Measurements from ENCODE around the gene CCNJL.
A peak's percentile ranks its signal among the peaks of the same experiment; 100 is the strongest.

CCNJL gene

DNA sequence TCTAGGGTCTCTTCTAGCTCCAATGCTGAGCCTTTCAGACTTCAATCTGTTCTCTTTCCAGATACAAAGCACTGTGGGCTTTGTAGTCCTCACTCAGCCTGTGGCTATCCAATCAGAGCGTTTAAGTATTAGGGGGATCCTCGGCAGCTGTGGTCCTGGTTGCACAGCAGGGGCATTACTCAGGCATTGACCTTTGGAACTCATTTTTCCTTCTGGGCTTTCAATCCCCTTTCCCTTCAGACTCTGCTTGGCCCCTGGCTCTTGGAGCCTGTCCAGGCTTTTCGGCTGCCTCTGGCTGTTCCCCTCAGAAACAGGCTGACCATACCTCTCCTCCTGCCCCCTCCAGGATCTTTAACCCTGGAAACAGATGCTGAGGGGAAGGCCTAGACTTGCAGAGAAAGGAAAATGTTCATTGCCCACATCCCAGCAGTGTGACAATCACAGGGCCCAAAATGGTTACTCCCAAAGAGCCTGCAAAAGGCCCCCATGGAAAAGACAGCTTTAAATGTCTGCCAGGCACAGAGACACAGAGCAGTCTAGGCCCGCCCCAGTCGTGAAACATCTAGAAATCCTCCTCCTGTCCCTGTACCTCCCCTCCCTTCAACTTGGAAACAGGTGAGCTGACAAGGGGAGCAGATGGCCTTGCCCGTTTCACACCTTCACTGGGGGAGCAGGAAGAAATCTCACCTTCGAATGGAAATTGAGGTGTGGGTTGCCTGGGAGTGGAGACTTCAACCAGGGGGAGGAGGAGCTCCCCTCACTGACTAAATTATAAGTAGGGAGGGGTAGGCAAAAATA, 44.4 kb upstream of the CCNJL start:
- no CpG with 5 or more reads among the region's 7 CpGs for WGBS, 2 donors (ENCODE audit: extremely low coverage in 2 of 2, insufficient read length in 2 of 2, insufficient replicate concordance in 1 of 2)
- H3K27me3 ChIP-seq (ENCODE audit: control insufficient read depth in 3 of 3, insufficient read depth in 3 of 3, low read depth in 1 of 3, low read length in 3 of 3): peaks cover 0 to 2% (median 0%) of the 10 kb centered on the region in 3 experiments
- no peak overlapping the region for H4K91ac ChIP-seq (ENCODE audit: low read depth, low read length, poor library complexity)
- H3K36me3 ChIP-seq (replicated peaks in 1 of 2; ENCODE audit: control insufficient read depth in 2 of 2, insufficient read depth in 2 of 2, low read length in 2 of 2): no peaks in the 10 kb centered on the region
- H3K23ac ChIP-seq (ENCODE audit: low read depth, low read length, poor library complexity): no peak overlapping the region
- H3K79me1 ChIP-seq (ENCODE audit: low read depth, low read length): no peaks in the 10 kb centered on the region
- peak overlapping the region; percentile 73 for H2AFZ ChIP-seq (ENCODE audit: low read length)
- H3K14ac ChIP-seq (ENCODE audit: low read length): no peak overlapping the region
- H2AK5ac ChIP-seq (ENCODE audit: low read depth, low read length): no peak overlapping the region
- H3K4me1 ChIP-seq (ENCODE audit: control insufficient read depth in 2 of 2, insufficient read depth in 1 of 2, low read depth in 1 of 2, low read length in 2 of 2): peaks cover 0 to 10% of the 10 kb centered on the region in 2 donors
- no peak overlapping the region for H3K4ac ChIP-seq (ENCODE audit: low read length)
- H2BK5ac ChIP-seq (ENCODE audit: low read length): no peak overlapping the region
- H3K4me2 ChIP-seq (ENCODE audit: insufficient read depth, low read length, poor library complexity, severe bottlenecking): no peak overlapping the region
- no peaks in the 10 kb centered on the region for H3K9me3 ChIP-seq (replicated peaks in 1 of 2; ENCODE audit: control insufficient read depth in 2 of 2, insufficient read depth in 1 of 2, low read depth in 1 of 2, low read length in 2 of 2)
- peak overlapping the region; percentile 45 for H3K18ac ChIP-seq (ENCODE audit: low read length)
- H3K9ac ChIP-seq (ENCODE audit: low read depth, low read length, poor library complexity): no peak overlapping the region
- DNase-seq (ENCODE audit: low spot score): no peak
- no peak overlapping the region for H4K8ac ChIP-seq (ENCODE audit: low read depth, low read length)
- H2BK15ac ChIP-seq (ENCODE audit: low read length): no peak overlapping the region
- H3K27ac ChIP-seq (replicated peaks; ENCODE audit: low read length): no peak overlapping the region
- no peak overlapping the region for H3K4me3 ChIP-seq (ENCODE audit: low read length in 2 of 2)
- H2BK120ac ChIP-seq (ENCODE audit: low read depth, low read length): peak overlapping the region; percentile 1
- H2BK12ac ChIP-seq (ENCODE audit: low read length): no peak overlapping the region

- Histone ChIP-seq H3K9ac (ENCODE audit: low read depth, low read length, poor library complexity) (no peak overlapping the region), H3K27me3 (ENCODE audit: control insufficient read depth in 3 of 3, insufficient read depth in 3 of 3, low read depth in 1 of 3, low read length in 3 of 3) (peaks cover 0 to 2% (median 0%) of the 10 kb centered on the region in 3 experiments), H2BK15ac (ENCODE audit: low read length) (no peak overlapping the region), H2AFZ (ENCODE audit: low read length) (no peak overlapping the region), H2BK5ac (ENCODE audit: low read length) (no peak overlapping the region), H2BK120ac (ENCODE audit: low read depth, low read length) (no peak overlapping the region), H2AK5ac (ENCODE audit: low read depth, low read length) (no peak overlapping the region), H3K4me2 (ENCODE audit: insufficient read depth, low read length, poor library complexity, severe bottlenecking) (no peak overlapping the region), H3K79me1 (ENCODE audit: low read depth, low read length) (no peaks in the 10 kb centered on the region), H3K36me3 (replicated peaks in 1 of 2; ENCODE audit: control insufficient read depth in 2 of 2, insufficient read depth in 2 of 2, low read length in 2 of 2) (no peaks in the 10 kb centered on the region), H4K8ac (ENCODE audit: low read depth, low read length) (no peak overlapping the region), H3K4me1 (ENCODE audit: control insufficient read depth in 2 of 2, insufficient read depth in 1 of 2, low read depth in 1 of 2, low read length in 2 of 2) (peaks cover 0 to 10% of the 10 kb centered on the region in 2 donors), H3K4me3 (ENCODE audit: low read length in 2 of 2) (no peak overlapping the region), H2BK12ac (ENCODE audit: low read length) (no peak overlapping the region), H4K91ac (ENCODE audit: low read depth, low read length, poor library complexity) (no peak overlapping the region), H3K27ac (replicated peaks; ENCODE audit: low read length) (no peak overlapping the region), H3K14ac (ENCODE audit: low read length) (no peak overlapping the region), H3K4ac (ENCODE audit: low read length) (no peak overlapping the region), H3K9me3 (replicated peaks in 1 of 2; ENCODE audit: control insufficient read depth in 2 of 2, insufficient read depth in 1 of 2, low read depth in 1 of 2, low read length in 2 of 2) (no peaks in the 10 kb centered on the region), H3K23ac (ENCODE audit: low read depth, low read length, poor library complexity) (peak overlapping the region; percentile 3), H3K18ac (ENCODE audit: low read length) (no peak overlapping the region)
- no peak for DNase-seq (ENCODE audit: low spot score)
- no CpG with 5 or more reads among the region's 14 CpGs for WGBS, 2 donors (ENCODE audit: extremely low coverage in 2 of 2, insufficient read length in 2 of 2, insufficient replicate concordance in 1 of 2)
Measured at GRCh38 chr5:160354666-160355065, 42.3 kb upstream of the CCNJL start.

- no peak overlapping the region for H2BK5ac ChIP-seq (ENCODE audit: low read length)
- no peak overlapping the region for H2BK15ac ChIP-seq (ENCODE audit: low read length)
- no peak overlapping the region for H2AFZ ChIP-seq (ENCODE audit: low read length)
- no peak overlapping the region for H3K9ac ChIP-seq (ENCODE audit: low read depth, low read length, poor library complexity)
- no peak overlapping the region for H2BK12ac ChIP-seq (ENCODE audit: low read length)
- no peaks in the 10 kb centered on the region for H3K79me1 ChIP-seq (ENCODE audit: low read depth, low read length)
- H3K9me3 ChIP-seq (replicated peaks in 1 of 2; ENCODE audit: control insufficient read depth in 2 of 2, insufficient read depth in 1 of 2, low read depth in 1 of 2, low read length in 2 of 2): no peaks in the 10 kb centered on the region
- no peak overlapping the region for H3K14ac ChIP-seq (ENCODE audit: low read length)
- H3K18ac ChIP-seq (ENCODE audit: low read length): no peak overlapping the region
- no peak overlapping the region for H3K4ac ChIP-seq (ENCODE audit: low read length)
- H3K23ac ChIP-seq (ENCODE audit: low read depth, low read length, poor library complexity): no peak overlapping the region
- no peak overlapping the region for H3K27ac ChIP-seq (replicated peaks; ENCODE audit: low read length)
- no peak overlapping the region for H4K91ac ChIP-seq (ENCODE audit: low read depth, low read length, poor library complexity)
- H3K27me3 ChIP-seq (ENCODE audit: control insufficient read depth in 3 of 3, insufficient read depth in 3 of 3, low read depth in 1 of 3, low read length in 3 of 3): peaks cover 0 to 2% (median 0%) of the 10 kb centered on the region in 3 experiments
- H3K4me1 ChIP-seq (ENCODE audit: control insufficient read depth in 2 of 2, insufficient read depth in 1 of 2, low read depth in 1 of 2, low read length in 2 of 2): peaks cover 0 to 10% of the 10 kb centered on the region in 2 donors
- H3K36me3 ChIP-seq (replicated peaks in 1 of 2; ENCODE audit: control insufficient read depth in 2 of 2, insufficient read depth in 2 of 2, low read length in 2 of 2): no peaks in the 10 kb centered on the region
- no peak for DNase-seq (ENCODE audit: low spot score)
- no peak overlapping the region for H4K8ac ChIP-seq (ENCODE audit: low read depth, low read length)
- H3K4me2 ChIP-seq (ENCODE audit: insufficient read depth, low read length, poor library complexity, severe bottlenecking): no peak overlapping the region
- no CpG with 5 or more reads among the region's 8 CpGs for WGBS, 2 donors (ENCODE audit: extremely low coverage in 2 of 2, insufficient read length in 2 of 2, insufficient replicate concordance in 1 of 2)
- no peak overlapping the region for H3K4me3 ChIP-seq (ENCODE audit: low read length in 2 of 2)
- no peak overlapping the region for H2AK5ac ChIP-seq (ENCODE audit: low read depth, low read length)
- no peak overlapping the region for H2BK120ac ChIP-seq (ENCODE audit: low read depth, low read length)
Measured at GRCh38 chr5:160353379-160353778, 41.0 kb upstream of the CCNJL start.

GRCh38 chr5:160352308-160352707, 39.9 kb upstream of the CCNJL start:
- no peaks in the 10 kb centered on the region for H3K79me1 ChIP-seq (ENCODE audit: low read depth, low read length)
- no peak overlapping the region for H2BK120ac ChIP-seq (ENCODE audit: low read depth, low read length)
- no peak overlapping the region for H3K4ac ChIP-seq (ENCODE audit: low read length)
- H2BK15ac ChIP-seq (ENCODE audit: low read length): no peak overlapping the region
- H3K9me3 ChIP-seq (replicated peaks in 1 of 2; ENCODE audit: control insufficient read depth in 2 of 2, insufficient read depth in 1 of 2, low read depth in 1 of 2, low read length in 2 of 2): no peaks in the 10 kb centered on the region
- WGBS, 2 donors (ENCODE audit: extremely low coverage in 2 of 2, insufficient read length in 2 of 2, insufficient replicate concordance in 1 of 2): no CpG with 5 or more reads among the region's 4 CpGs
- no peak overlapping the region for H2AFZ ChIP-seq (ENCODE audit: low read length)
- H2BK5ac ChIP-seq (ENCODE audit: low read length): no peak overlapping the region
- peaks cover 0 to 2% (median 0%) of the 10 kb centered on the region in 3 experiments for H3K27me3 ChIP-seq (ENCODE audit: control insufficient read depth in 3 of 3, insufficient read depth in 3 of 3, low read depth in 1 of 3, low read length in 3 of 3)
- no peak overlapping the region for H2BK12ac ChIP-seq (ENCODE audit: low read length)
- no peak overlapping the region for H3K27ac ChIP-seq (replicated peaks; ENCODE audit: low read length)
- H3K36me3 ChIP-seq (replicated peaks in 1 of 2; ENCODE audit: control insufficient read depth in 2 of 2, insufficient read depth in 2 of 2, low read length in 2 of 2): no peaks in the 10 kb centered on the region
- H3K14ac ChIP-seq (ENCODE audit: low read length): no peak overlapping the region
- H3K4me2 ChIP-seq (ENCODE audit: insufficient read depth, low read length, poor library complexity, severe bottlenecking): no peak overlapping the region
- DNase-seq (ENCODE audit: low spot score): no peak
- H3K4me1 ChIP-seq (ENCODE audit: control insufficient read depth in 2 of 2, insufficient read depth in 1 of 2, low read depth in 1 of 2, low read length in 2 of 2): peaks cover 0 to 7% of the 10 kb centered on the region in 2 donors
- no peak overlapping the region for H3K18ac ChIP-seq (ENCODE audit: low read length)
- H3K23ac ChIP-seq (ENCODE audit: low read depth, low read length, poor library complexity): no peak overlapping the region
- H4K8ac ChIP-seq (ENCODE audit: low read depth, low read length): no peak overlapping the region
- H3K4me3 ChIP-seq (ENCODE audit: low read length in 2 of 2): no peak overlapping the region
- H4K91ac ChIP-seq (ENCODE audit: low read depth, low read length, poor library complexity): no peak overlapping the region
- no peak overlapping the region for H2AK5ac ChIP-seq (ENCODE audit: low read depth, low read length)
- H3K9ac ChIP-seq (ENCODE audit: low read depth, low read length, poor library complexity): no peak overlapping the region
